ENCODE results near the gene SLC16A9. TPM values are rescaled to one million over a fixed set of nuclear protein-coding genes. Genes with fewer than 3 reads are reported as not detected.
"Not testable (repeated sequence)": the region's sequence is repeated elsewhere in the genome, so short reads cannot be mapped to it uniquely, and the experiment has no call there.

SLC16A9 gene
- total RNA-seq, 2 donors from 2014 or later, result 0.90 to 1.5 TPM

- Histone ChIP-seq H3K36me3 (no peaks in the 10 kb centered on the region), H3K4me3 (no peak overlapping the region), H3K27ac (no peak overlapping the region), H3K4me1 (no peaks in the 10 kb centered on the region), H3K9me3 (no peaks in the 10 kb centered on the region), H3K27me3 (no peaks in the 10 kb centered on the region)
- no peak for DNase-seq (ENCODE audit: low spot score)
- no peak for TF ChIP-seq CTCF (IDR thresholded peaks at IDR 0.05)
Measured at GRCh38 chr10:59750155-59750945, 40.7 kb upstream of the SLC16A9 start.

GRCh38 chr10:59748834-59749233, 39.2 kb upstream of the SLC16A9 start:
- Histone ChIP-seq H3K4me1 (no peaks in the 10 kb centered on the region), H3K27ac (no peak overlapping the region), H3K9me3 (no peaks in the 10 kb centered on the region), H3K27me3 (no peaks in the 10 kb centered on the region), H3K4me3 (no peak overlapping the region), H3K36me3 (no peaks in the 10 kb centered on the region)
- TF ChIP-seq CTCF (IDR thresholded peaks at IDR 0.05), result no peak
- no peak for DNase-seq (ENCODE audit: low spot score)

GRCh38 chr10:59745163-59745650, 35.6 kb upstream of the SLC16A9 start:
- no peaks in the 10 kb centered on the region for H3K9me3 ChIP-seq
- no peaks in the 10 kb centered on the region for H3K36me3 ChIP-seq
- H3K27ac ChIP-seq, result no peak overlapping the region
- no peak for TF ChIP-seq CTCF (IDR thresholded peaks at IDR 0.05)
- H3K4me1 ChIP-seq, result no peaks in the 10 kb centered on the region
- H3K27me3 ChIP-seq, result no peaks in the 10 kb centered on the region
- H3K4me3 ChIP-seq, result no peak overlapping the region
- no peak for DNase-seq (ENCODE audit: low spot score)

GRCh38 chr10:59744762-59745161, 35.1 kb upstream of the SLC16A9 start:
- H3K36me3 ChIP-seq; H3K27me3 ChIP-seq; H3K9me3 ChIP-seq; DNase-seq (ENCODE audit: low spot score); H3K4me1 ChIP-seq; H3K4me3 ChIP-seq; H3K27ac ChIP-seq: not testable (repeated sequence)

GRCh38 chr10:59744156-59744555, 34.5 kb upstream of the SLC16A9 start:
- H3K27ac ChIP-seq; H3K4me1 ChIP-seq; H3K4me3 ChIP-seq; H3K9me3 ChIP-seq; H3K27me3 ChIP-seq; DNase-seq (ENCODE audit: low spot score); H3K36me3 ChIP-seq: not testable (repeated sequence)

GRCh38 chr10:59741583-59741982, 31.9 kb upstream of the SLC16A9 start:
- Histone ChIP-seq H3K4me1 (no peaks in the 10 kb centered on the region), H3K36me3 (no peaks in the 10 kb centered on the region), H3K4me3 (no peak overlapping the region), H3K27ac (no peak overlapping the region), H3K9me3 (no peaks in the 10 kb centered on the region), H3K27me3 (no peaks in the 10 kb centered on the region)
- TF ChIP-seq CTCF (IDR thresholded peaks at IDR 0.05), result no peak
- DNase-seq (ENCODE audit: low spot score), result no peak

GRCh38 chr10:59741048-59741447, 31.4 kb upstream of the SLC16A9 start:
- H3K27me3 ChIP-seq, result no peaks in the 10 kb centered on the region
- no peak for DNase-seq (ENCODE audit: low spot score)
- no peaks in the 10 kb centered on the region for H3K9me3 ChIP-seq
- no peaks in the 10 kb centered on the region for H3K4me1 ChIP-seq
- H3K27ac ChIP-seq, result no peak overlapping the region
- no peak for TF ChIP-seq CTCF (IDR thresholded peaks at IDR 0.05)
- H3K4me3 ChIP-seq, result no peak overlapping the region
- H3K36me3 ChIP-seq, result no peaks in the 10 kb centered on the region

Data from right atrium auricular region (tissue), 2 donors.